ENCODE results near the gene IL17RD. TPM values are rescaled to one million over a fixed set of nuclear protein-coding genes. Genes with fewer than 3 reads are reported as not detected.

Gene IL17RD
- total and polyA plus RNA-seq, 12 donors = 1.3 to 15.6 (median 4.9) TPM

- H3K36me3 ChIP-seq = no peaks in the 10 kb centered on the region
- H3K9me3 ChIP-seq = no peaks in the 10 kb centered on the region
- H3K27ac ChIP-seq = no peak overlapping the region
- intact Hi-C loops (cut with DNase I) = loop anchor here in 2 of 10 donors (10.0 kb wide), 1 partner anchor 88 kb away; no protein-coding TSS in a partner anchor
- WGBS, 2 donors = 93 to 96% methylated on average over 6 of the region's 6 CpGs
- H3K4me1 ChIP-seq = peaks cover 0 to 15% (median 12%) of the 10 kb centered on the region in 9 donors
- ATAC-seq (no peak), DNase-seq (no peak)
- TF ChIP-seq, protein P1, sequence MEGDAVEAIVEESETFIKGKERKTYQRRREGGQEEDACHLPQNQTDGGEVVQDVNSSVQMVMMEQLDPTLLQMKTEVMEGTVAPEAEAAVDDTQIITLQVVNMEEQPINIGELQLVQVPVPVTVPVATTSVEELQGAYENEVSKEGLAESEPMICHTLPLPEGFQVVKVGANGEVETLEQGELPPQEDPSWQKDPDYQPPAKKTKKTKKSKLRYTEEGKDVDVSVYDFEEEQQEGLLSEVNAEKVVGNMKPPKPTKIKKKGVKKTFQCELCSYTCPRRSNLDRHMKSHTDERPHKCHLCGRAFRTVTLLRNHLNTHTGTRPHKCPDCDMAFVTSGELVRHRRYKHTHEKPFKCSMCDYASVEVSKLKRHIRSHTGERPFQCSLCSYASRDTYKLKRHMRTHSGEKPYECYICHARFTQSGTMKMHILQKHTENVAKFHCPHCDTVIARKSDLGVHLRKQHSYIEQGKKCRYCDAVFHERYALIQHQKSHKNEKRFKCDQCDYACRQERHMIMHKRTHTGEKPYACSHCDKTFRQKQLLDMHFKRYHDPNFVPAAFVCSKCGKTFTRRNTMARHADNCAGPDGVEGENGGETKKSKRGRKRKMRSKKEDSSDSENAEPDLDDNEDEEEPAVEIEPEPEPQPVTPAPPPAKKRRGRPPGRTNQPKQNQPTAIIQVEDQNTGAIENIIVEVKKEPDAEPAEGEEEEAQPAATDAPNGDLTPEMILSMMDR (IDR thresholded peaks at IDR 0.05) = no peak
- peaks cover 0 to 27% (median 0%) of the 10 kb centered on the region in 7 donors for H3K27me3 ChIP-seq
- H3K4me3 ChIP-seq = no peak overlapping the region
Measured at GRCh38 chr3:57082481-57082880, 82.7 kb downstream of the IL17RD start.

- DNase-seq = no peak
- Histone ChIP-seq H3K27me3 (peaks cover 0 to 41% (median 0%) of the 10 kb centered on the region in 7 donors), H3K27ac (no peak overlapping the region), H3K36me3 (no peaks in the 10 kb centered on the region), H3K4me1 (peaks cover 0 to 15% (median 12%) of the 10 kb centered on the region in 9 donors), H3K9me3 (no peaks in the 10 kb centered on the region), H3K4me3 (no peak overlapping the region)
- TF ChIP-seq, protein P1 (IDR thresholded peaks at IDR 0.05) = no peak
- no peak for ATAC-seq
- intact Hi-C loops (cut with DNase I) = loop anchor here in 2 of 10 donors (10.0 kb wide), 1 partner anchor 86 kb away; no protein-coding TSS in a partner anchor
- WGBS, 2 donors = 50 to 76% methylated on average over 3 of the region's 3 CpGs
Measured at GRCh38 chr3:57081173-57081572, 84.0 kb downstream of the IL17RD start.

DNA sequence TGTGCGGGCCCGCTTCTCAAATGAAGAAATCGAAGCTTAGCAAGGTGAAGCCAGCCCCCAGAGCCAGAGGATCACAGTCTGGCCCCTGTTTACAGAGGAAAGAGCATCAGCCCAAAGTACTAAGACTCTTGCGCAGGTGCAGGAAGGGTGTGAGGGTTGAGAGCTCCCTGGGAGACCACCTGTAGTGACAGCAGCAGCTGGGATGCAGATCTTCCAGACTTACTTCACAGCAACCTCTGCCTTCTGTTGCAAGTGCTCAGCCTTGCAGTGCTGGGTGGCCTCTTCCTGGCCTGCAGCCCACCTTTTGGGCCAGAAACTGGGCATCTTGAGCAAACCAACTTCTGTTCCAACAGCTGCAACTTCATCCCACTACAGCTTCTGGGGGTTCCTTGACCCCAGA lies 85.0 kb downstream of the IL17RD start:
- DNase-seq (no peak), ATAC-seq (no peak)
- intact Hi-C loops (cut with DNase I) = loop anchor here in 2 of 10 donors (10.0 kb wide), 1 partner anchor 85 kb away; no protein-coding TSS in a partner anchor
- H3K36me3 ChIP-seq = no peaks in the 10 kb centered on the region
- H3K27ac ChIP-seq = no peak overlapping the region
- peaks cover 0 to 15% (median 12%) of the 10 kb centered on the region in 9 donors for H3K4me1 ChIP-seq
- peaks cover 0 to 48% (median 0%) of the 10 kb centered on the region in 7 donors for H3K27me3 ChIP-seq
- H3K4me3 ChIP-seq = no peak overlapping the region
- no peaks in the 10 kb centered on the region for H3K9me3 ChIP-seq
- 96 to 97% methylated on average over 4 of the region's 4 CpGs for WGBS, 2 donors
- TF ChIP-seq, protein P1 (IDR thresholded peaks at IDR 0.05) = no peak

DNA sequence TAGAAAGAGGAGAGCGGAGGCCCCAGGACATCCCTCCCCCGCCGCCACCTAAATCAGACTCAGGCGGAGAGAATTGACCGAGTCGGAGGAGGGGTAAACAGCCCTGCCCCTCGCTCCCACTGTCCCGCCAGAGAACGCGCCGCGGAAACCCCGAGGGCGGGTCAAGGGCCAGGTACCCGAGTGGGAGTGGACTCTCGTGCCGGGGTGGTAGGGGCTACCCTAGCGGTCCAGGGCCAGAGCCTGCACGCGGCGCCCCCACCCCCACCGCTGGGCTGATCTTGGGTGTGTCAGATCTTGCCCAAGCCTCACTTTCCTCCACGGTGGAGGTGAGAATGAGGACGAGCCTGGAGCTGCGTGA lies 85.7 kb downstream of the IL17RD start:
- H3K27ac ChIP-seq = peak overlapping the region in 1 of 10 donors; percentile 44
- 6 to 17% methylated on average over 25 of the region's 25 CpGs for WGBS, 2 donors
- H3K36me3 ChIP-seq = no peaks in the 10 kb centered on the region
- peaks cover 0 to 48% (median 0%) of the 10 kb centered on the region in 7 donors for H3K27me3 ChIP-seq
- TF ChIP-seq, protein P1 (IDR thresholded peaks at IDR 0.05) = no peak
- DNase-seq (no peak), ATAC-seq (peak in 5 of 8 donors; percentile 11 to 24 (median 19))
- peaks cover 0 to 15% (median 12%) of the 10 kb centered on the region in 9 donors for H3K4me1 ChIP-seq
- no peaks in the 10 kb centered on the region for H3K9me3 ChIP-seq
- peak overlapping the region in 9 of 10 donors; percentile 52 to 85 (median 76) for H3K4me3 ChIP-seq
- intact Hi-C loops (cut with DNase I) = loop anchor here in 8 of 10 donors (5.0 to 10.0 kb wide), 4 partner anchors 72 to 87 kb away; no protein-coding TSS in a partner anchor

Data from heart right ventricle (tissue), 16 donors.